ENCODE measurements around the gene PHYH. TPM values are rescaled to one million over a fixed set of nuclear protein-coding genes. Genes with fewer than 3 reads are reported as not detected.
"Not testable (repeated sequence)": the region's sequence is repeated elsewhere in the genome, so short reads cannot be mapped to it uniquely, and the experiment has no call there.

Gene PHYH
- polyA plus RNA-seq, 3 donors, result 5.5 to 19.6 (median 19.5) TPM

DNA sequence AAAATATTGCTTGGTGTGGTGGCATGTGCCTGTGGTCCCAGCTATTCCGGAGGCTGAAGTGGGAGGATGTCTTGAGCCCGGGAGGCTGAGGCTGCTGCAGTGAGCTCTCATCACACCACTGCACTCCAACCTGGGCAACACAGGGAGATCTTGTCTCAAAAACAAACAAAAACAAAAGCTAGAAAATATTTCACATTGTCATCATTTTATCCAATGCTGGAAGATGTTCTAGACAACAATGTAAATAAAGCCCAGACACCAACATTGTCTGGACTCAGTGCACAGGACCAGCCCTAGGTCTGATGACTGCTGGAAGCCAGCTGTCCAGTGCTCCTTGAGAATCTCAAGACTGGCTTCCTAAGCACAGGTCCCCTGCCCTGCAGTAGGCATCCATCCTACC lies 34.7 kb upstream of the PHYH start:
- Histone ChIP-seq H3K9me3 (replicated peaks in 1 of 2; ENCODE audit: control insufficient read depth in 1 of 2, insufficient read depth in 1 of 2, low read length in 2 of 2) (no peaks in the 10 kb centered on the region), H2AFZ (ENCODE audit: insufficient read depth, low read depth, low read length, poor library complexity, severe bottlenecking) (no peak overlapping the region), H4K20me1 (ENCODE audit: insufficient read depth, low read length) (no peaks in the 10 kb centered on the region), H3K4me1 (ENCODE audit: control insufficient read depth in 1 of 2, insufficient read depth in 2 of 2, low read length in 2 of 2) (no peaks in the 10 kb centered on the region), H3K27ac (ENCODE audit: low read depth in 1 of 2, low read length in 2 of 2) (no peak overlapping the region), H3K4me3 (replicated peaks in 1 of 3; ENCODE audit: low read depth in 2 of 3, low read length in 3 of 3) (no peak overlapping the region), H3K27me3 (ENCODE audit: control insufficient read depth in 2 of 2, insufficient read depth in 2 of 2, low read length in 2 of 2) (no peaks in the 10 kb centered on the region), H3K79me2 (ENCODE audit: insufficient read depth, low read length) (peaks cover 10% of the 10 kb centered on the region), H3K36me3 (replicated peaks in 1 of 2; ENCODE audit: control insufficient read depth in 1 of 2, insufficient read depth in 2 of 2, low read length in 2 of 2) (peaks cover 50 to 97% of the 10 kb centered on the region in 2 donors), H3K9ac (ENCODE audit: insufficient read depth, low read length, poor library complexity, severe bottlenecking) (no peak overlapping the region), H3K4me2 (replicated peaks; ENCODE audit: extremely low read depth, low read length, poor library complexity, severe bottlenecking) (no peak overlapping the region)
- TF ChIP-seq, protein P1, sequence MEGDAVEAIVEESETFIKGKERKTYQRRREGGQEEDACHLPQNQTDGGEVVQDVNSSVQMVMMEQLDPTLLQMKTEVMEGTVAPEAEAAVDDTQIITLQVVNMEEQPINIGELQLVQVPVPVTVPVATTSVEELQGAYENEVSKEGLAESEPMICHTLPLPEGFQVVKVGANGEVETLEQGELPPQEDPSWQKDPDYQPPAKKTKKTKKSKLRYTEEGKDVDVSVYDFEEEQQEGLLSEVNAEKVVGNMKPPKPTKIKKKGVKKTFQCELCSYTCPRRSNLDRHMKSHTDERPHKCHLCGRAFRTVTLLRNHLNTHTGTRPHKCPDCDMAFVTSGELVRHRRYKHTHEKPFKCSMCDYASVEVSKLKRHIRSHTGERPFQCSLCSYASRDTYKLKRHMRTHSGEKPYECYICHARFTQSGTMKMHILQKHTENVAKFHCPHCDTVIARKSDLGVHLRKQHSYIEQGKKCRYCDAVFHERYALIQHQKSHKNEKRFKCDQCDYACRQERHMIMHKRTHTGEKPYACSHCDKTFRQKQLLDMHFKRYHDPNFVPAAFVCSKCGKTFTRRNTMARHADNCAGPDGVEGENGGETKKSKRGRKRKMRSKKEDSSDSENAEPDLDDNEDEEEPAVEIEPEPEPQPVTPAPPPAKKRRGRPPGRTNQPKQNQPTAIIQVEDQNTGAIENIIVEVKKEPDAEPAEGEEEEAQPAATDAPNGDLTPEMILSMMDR (IDR thresholded peaks at IDR 0.05), result no peak
- Mint-ChIP-seq H3K9me3 (peaks cover 0 to 4% (median 0%) of the 10 kb centered on the region in 7 donors), H3K4me1 (no peaks in the 10 kb centered on the region), H3K27me3 (ENCODE audit: low read depth in 3 of 3) (no peaks in the 10 kb centered on the region), H3K4me3 (no peak overlapping the region), H3K27ac (no peak overlapping the region), H3K36me3 (peaks cover 69 to 93% of the 10 kb centered on the region in 2 donors)
- DNase-seq, result no peak
- intact Hi-C loops (cut with micrococcal nuclease), result no loop called here
- WGBS (ENCODE audit: insufficient coverage), result 100% methylated on average over 2 of the region's 2 CpGs

DNA sequence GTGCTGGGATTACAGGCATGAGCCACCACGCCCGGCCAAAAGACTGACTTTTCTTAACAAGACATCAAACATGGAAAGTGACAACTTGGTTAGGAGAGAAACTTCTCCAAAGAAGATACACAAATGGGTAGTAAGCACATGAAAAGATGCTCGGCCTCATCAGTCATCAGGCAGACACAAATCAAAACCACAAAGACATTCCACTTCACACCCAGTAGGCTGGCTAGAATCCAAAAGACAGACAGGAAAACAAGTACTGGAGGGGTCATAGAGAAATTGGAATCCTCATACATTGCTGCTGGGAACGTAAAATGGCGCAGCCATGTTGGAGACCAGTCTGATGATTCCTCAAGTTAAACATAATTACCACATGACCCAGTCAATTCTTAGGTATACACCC lies 31.8 kb upstream of the PHYH start:
- H3K27me3 Mint-ChIP-seq (ENCODE audit: low read depth in 3 of 3), result peaks cover 0 to 2% (median 0%) of the 10 kb centered on the region in 3 donors
- Histone ChIP-seq H2AFZ (ENCODE audit: insufficient read depth, low read depth, low read length, poor library complexity, severe bottlenecking) (no peak overlapping the region), H3K9ac (ENCODE audit: insufficient read depth, low read length, poor library complexity, severe bottlenecking) (no peak overlapping the region), H3K4me3 (replicated peaks in 1 of 3; ENCODE audit: low read depth in 2 of 3, low read length in 3 of 3) (no peak overlapping the region), H3K9me3 (replicated peaks in 1 of 2; ENCODE audit: control insufficient read depth in 1 of 2, insufficient read depth in 1 of 2, low read length in 2 of 2) (no peaks in the 10 kb centered on the region), H3K4me1 (ENCODE audit: control insufficient read depth in 1 of 2, insufficient read depth in 2 of 2, low read length in 2 of 2) (no peaks in the 10 kb centered on the region), H3K36me3 (replicated peaks in 1 of 2; ENCODE audit: control insufficient read depth in 1 of 2, insufficient read depth in 2 of 2, low read length in 2 of 2) (peaks cover 59 to 98% of the 10 kb centered on the region in 2 donors), H3K27me3 (ENCODE audit: control insufficient read depth in 2 of 2, insufficient read depth in 2 of 2, low read length in 2 of 2) (no peaks in the 10 kb centered on the region), H3K4me2 (replicated peaks; ENCODE audit: extremely low read depth, low read length, poor library complexity, severe bottlenecking) (no peak overlapping the region), H3K27ac (ENCODE audit: low read depth in 1 of 2, low read length in 2 of 2) (no peak overlapping the region), H4K20me1 (ENCODE audit: insufficient read depth, low read length) (no peaks in the 10 kb centered on the region), H3K79me2 (ENCODE audit: insufficient read depth, low read length) (no peaks in the 10 kb centered on the region)
- TF ChIP-seq, protein P1 (IDR thresholded peaks at IDR 0.05), result no peak
- DNase-seq, result no peak
- intact Hi-C loops (cut with micrococcal nuclease), result no loop called here
- no CpG with 5 or more reads among the region's 5 CpGs for WGBS (ENCODE audit: insufficient coverage)
- H3K27ac Mint-ChIP-seq, result peak overlapping the region in 1 of 7 donors; percentile 6
- H3K36me3 Mint-ChIP-seq, result peaks cover 80 to 97% of the 10 kb centered on the region in 2 donors
- H3K4me3 Mint-ChIP-seq, result no peak overlapping the region
- no peaks in the 10 kb centered on the region for H3K4me1 Mint-ChIP-seq
- peaks cover 0 to 4% (median 0%) of the 10 kb centered on the region in 7 donors for H3K9me3 Mint-ChIP-seq

DNA sequence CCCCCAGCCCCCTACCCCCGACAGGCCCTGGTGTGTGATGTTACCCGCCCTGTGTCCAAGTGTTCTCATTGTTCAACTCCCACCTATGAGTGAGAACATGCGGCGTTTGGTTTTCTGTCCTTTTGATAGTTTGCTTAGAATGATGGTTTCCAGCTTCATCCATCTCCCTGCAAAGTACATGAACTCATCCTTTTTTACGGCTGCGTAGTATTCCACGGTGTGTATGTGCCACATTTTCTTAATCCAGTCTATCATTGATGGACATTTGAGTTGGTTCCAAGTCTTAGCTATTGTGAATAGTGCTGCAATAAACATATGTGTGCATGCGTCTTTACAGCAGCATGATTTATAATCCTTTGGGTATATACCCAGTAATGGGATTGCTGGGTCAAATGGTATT lies 31.1 kb upstream of the PHYH start:
- peaks cover 78 to 97% of the 10 kb centered on the region in 2 donors for H3K36me3 Mint-ChIP-seq
- H3K4me3 ChIP-seq (replicated peaks in 1 of 3; ENCODE audit: low read depth in 2 of 3, low read length in 3 of 3); H3K9me3 ChIP-seq (replicated peaks in 1 of 2; ENCODE audit: control insufficient read depth in 1 of 2, insufficient read depth in 1 of 2, low read length in 2 of 2); H3K4me1 ChIP-seq (ENCODE audit: control insufficient read depth in 1 of 2, insufficient read depth in 2 of 2, low read length in 2 of 2); H3K27me3 ChIP-seq (ENCODE audit: control insufficient read depth in 2 of 2, insufficient read depth in 2 of 2, low read length in 2 of 2); H3K9ac ChIP-seq (ENCODE audit: insufficient read depth, low read length, poor library complexity, severe bottlenecking); H2AFZ ChIP-seq (ENCODE audit: insufficient read depth, low read depth, low read length, poor library complexity, severe bottlenecking); H4K20me1 ChIP-seq (ENCODE audit: insufficient read depth, low read length); H3K4me2 ChIP-seq (replicated peaks; ENCODE audit: extremely low read depth, low read length, poor library complexity, severe bottlenecking); H3K27ac ChIP-seq (ENCODE audit: low read depth in 1 of 2, low read length in 2 of 2); H3K27ac Mint-ChIP-seq; H3K9me3 Mint-ChIP-seq; H3K27me3 Mint-ChIP-seq (ENCODE audit: low read depth in 3 of 3); intact Hi-C loops (cut with micrococcal nuclease); H3K4me1 Mint-ChIP-seq; DNase-seq; H3K4me3 Mint-ChIP-seq; H3K79me2 ChIP-seq (ENCODE audit: insufficient read depth, low read length): not testable (repeated sequence)
- H3K36me3 ChIP-seq (replicated peaks in 1 of 2; ENCODE audit: control insufficient read depth in 1 of 2, insufficient read depth in 2 of 2, low read length in 2 of 2), result peaks cover 61 to 98% of the 10 kb centered on the region in 2 donors
- WGBS (ENCODE audit: insufficient coverage), result no CpG with 5 or more reads among the region's 8 CpGs

All from CD14-positive monocyte (primary cell).